MM.1S (cell line): Measurements from ENCODE around the gene DCAF6.

Source experiments
- DNase-seq: peaks from one replicate; pipeline ENCODE4 v3.0.0-alpha.2; 2015
- H2AFZ ChIP-seq: fragments of 300-600 bp; sonication (generic); 2 replicates; pipeline ENCODE4 v1.6.0; 2016; ENCODE audit warnings: antibody characterized with exemption, low read length
- H3F3A ChIP-seq: fragments of 300-600 bp; sonication (generic); 2 replicates; pipeline ENCODE4 v1.6.1; 2016; ENCODE audit warnings: mild to moderate bottlenecking, antibody characterized with exemption, low read length, moderate library complexity, mixed read lengths; ENCODE audit not compliant: insufficient read depth
- H3K27ac ChIP-seq: fragments of 300-600 bp; sonication (generic); 2 replicates; pipeline ENCODE4 v1.5.1; 2016; ENCODE audit warnings: mild to moderate bottlenecking, low read length
- H3K27me3 ChIP-seq: fragments of 300-600 bp; sonication (generic); replicated peaks from 2 replicates; pipeline ENCODE4 v1.6.0; 2016; ENCODE audit warnings: low read length; ENCODE audit not compliant: insufficient read depth
- H3K36me3 ChIP-seq: fragments of 300-600 bp; sonication (generic); replicated peaks from 2 replicates; pipeline ENCODE4 v1.6.1; 2016; ENCODE audit warnings: mild to moderate bottlenecking, low read length, mixed read lengths; ENCODE audit not compliant: insufficient read depth
- H3K4me1 ChIP-seq: fragments of 300-600 bp; sonication (generic); 2 replicates; pipeline ENCODE4 v1.6.1; 2016; ENCODE audit warnings: low read length, mixed read lengths
- H3K4me2 ChIP-seq: fragments of 300-600 bp; sonication (generic); 2 replicates; pipeline ENCODE4 v1.6.0; 2016; ENCODE audit warnings: low read depth, low read length
- H3K4me3 ChIP-seq: fragments of 300-600 bp; sonication (generic); 2 replicates; pipeline ENCODE4 v1.5.1; 2016; ENCODE audit warnings: low read length, mixed read lengths
- H3K79me2 ChIP-seq: fragments of 300-600 bp; sonication (generic); 2 replicates; pipeline ENCODE4 v1.6.1; 2016; ENCODE audit warnings: mixed run types, low read length, mixed read lengths
- H3K9ac ChIP-seq: fragments of 300-600 bp; sonication (generic); 2 replicates; pipeline ENCODE4 v1.6.1; 2016; ENCODE audit warnings: low read length, mixed read lengths
- H3K9me2 ChIP-seq: fragments of 300-600 bp; sonication (generic); replicated peaks from 2 replicates; pipeline ENCODE4 v1.6.1; 2016; ENCODE audit warnings: mild to moderate bottlenecking, low read length, mixed read lengths; ENCODE audit not compliant: insufficient read depth
- H3K9me3 ChIP-seq: fragments of 300-600 bp; sonication (generic); replicated peaks from 2 replicates; pipeline ENCODE4 v1.6.1; 2016; ENCODE audit warnings: mild to moderate bottlenecking, low read length, mixed read lengths; ENCODE audit not compliant: insufficient read depth
- H4K20me1 ChIP-seq: fragments of 300-600 bp; sonication (generic); 2 replicates; pipeline ENCODE4 v1.6.1; 2016; ENCODE audit warnings: mild to moderate bottlenecking, low read length, moderate library complexity, mixed read lengths; ENCODE audit not compliant: insufficient read depth
- CTCF ChIP-seq: fragments of 300-600 bp; sonication (generic); IDR thresholded peaks from 2 replicates; pipeline ENCODE4 v1.5.1; 2016; ENCODE audit warnings: antibody characterized with exemption, low read length, mixed read lengths
- EZH2 ChIP-seq: fragments of 300-600 bp; sonication (generic); optimal IDR thresholded peaks from 2 replicates; pipeline ENCODE3; 2017; ENCODE audit warnings: low read depth, mild to moderate bottlenecking, antibody characterized with exemption, low read length, mixed read lengths
- EZH2phosphoT487 ChIP-seq: fragments of 300-600 bp; sonication (generic); IDR thresholded peaks from 2 replicates; pipeline ENCODE4 v1.6.1; 2018; ENCODE audit warnings: antibody characterized with exemption, low read length

DCAF6 gene

GRCh38 chr1:167893798-167894197, 42.7 kb upstream of the DCAF6 start:
- H3K27ac ChIP-seq, result no peak overlapping the region
- no peaks in the 10 kb centered on the region for H3K36me3 ChIP-seq
- no peak overlapping the region for H2AFZ ChIP-seq
- H3K27me3 ChIP-seq, result no peaks in the 10 kb centered on the region
- no peaks in the 10 kb centered on the region for H3K79me2 ChIP-seq
- no peaks in the 10 kb centered on the region for H3K4me1 ChIP-seq
- H3K4me3 ChIP-seq, result no peak overlapping the region
- no peak overlapping the region for H3K4me2 ChIP-seq
- no peak for TF ChIP-seq CTCF
- no peak for TF ChIP-seq EZH2phosphoT487
- TF ChIP-seq EZH2, result no peak
- H3K9me3 ChIP-seq, result no peaks in the 10 kb centered on the region
- DNase-seq, result no peak
- no peak overlapping the region for H3K9ac ChIP-seq
- H3K9me2 ChIP-seq, result no peaks in the 10 kb centered on the region
- no peaks in the 10 kb centered on the region for H3F3A ChIP-seq
- H4K20me1 ChIP-seq, result no peaks in the 10 kb centered on the region

- no peaks in the 10 kb centered on the region for H3K9me2 ChIP-seq
- no peaks in the 10 kb centered on the region for H3K27me3 ChIP-seq
- H3K4me1 ChIP-seq, result no peaks in the 10 kb centered on the region
- H3K9me3 ChIP-seq, result no peaks in the 10 kb centered on the region
- TF ChIP-seq EZH2phosphoT487 (no peak), CTCF (no peak), EZH2 (no peak)
- H3F3A ChIP-seq, result no peaks in the 10 kb centered on the region
- H3K79me2 ChIP-seq, result no peaks in the 10 kb centered on the region
- no peaks in the 10 kb centered on the region for H4K20me1 ChIP-seq
- H2AFZ ChIP-seq, result no peak overlapping the region
- H3K4me3 ChIP-seq, result no peak overlapping the region
- no peak for DNase-seq
- no peak overlapping the region for H3K9ac ChIP-seq
- no peaks in the 10 kb centered on the region for H3K36me3 ChIP-seq
- H3K27ac ChIP-seq, result no peak overlapping the region
- no peak overlapping the region for H3K4me2 ChIP-seq
These were observed 37.8 kb upstream of the DCAF6 start for GRCh38 chr1:167898578-167899222.

GRCh38 chr1:167899253-167899681, 37.2 kb upstream of the DCAF6 start:
- Histone ChIP-seq H3K9me2 (no peaks in the 10 kb centered on the region), H3K4me2 (no peak overlapping the region), H4K20me1 (no peaks in the 10 kb centered on the region), H3K79me2 (no peaks in the 10 kb centered on the region), H3K4me1 (no peaks in the 10 kb centered on the region), H3K27ac (no peak overlapping the region), H3K4me3 (no peak overlapping the region), H3K9me3 (no peaks in the 10 kb centered on the region), H2AFZ (no peak overlapping the region), H3F3A (no peaks in the 10 kb centered on the region), H3K36me3 (no peaks in the 10 kb centered on the region), H3K27me3 (no peaks in the 10 kb centered on the region), H3K9ac (no peak overlapping the region)
- TF ChIP-seq CTCF (no peak), EZH2phosphoT487 (no peak), EZH2 (no peak)
- no peak for DNase-seq
